Activated naive CD4-positive, alpha-beta T cell treated with anti-CD3 and anti-CD28 coated beads, Interleukin-2, amount 50 U/mL, for 72 hours (primary cell): Measurements from ENCODE around the gene EVA1C. TPM values are rescaled to one million over a fixed set of nuclear protein-coding genes. Genes with fewer than 3 reads are reported as not detected.

Experiments used
- total RNA-seq, 2 donors: library from RNA; stranded (reverse); gene quantifications; one replicate each; pipeline ENCODE4 v1.2.3, GENCODE V29; 2022

The EVA1C gene
- total RNA-seq, 2 donors from 2014 or later: 7.8 to 15.2 TPM

Other genes with a start within 250 kb of the EVA1C start
- gene MIS18A, start 133.7 kb upstream of the EVA1C start, total RNA-seq: 10 to 100 TPM; 26.6 to 29.7 TPM
- not detected for gene MRAP, start 113.9 kb upstream of the EVA1C start, total RNA-seq
- gene URB1, start 19.7 kb upstream of the EVA1C start, total RNA-seq: 10 to 100 TPM; 20.5 to 25.3 TPM
- 1 to 10 TPM in 1 of 2 donors, under 1 TPM in 1; 0.91 to 1.5 TPM for gene TCP10L, start 172.8 kb downstream of the EVA1C start, total RNA-seq
- 10 to 100 TPM; 29.8 to 38.1 TPM for gene CFAP298, start 199.7 kb downstream of the EVA1C start, total RNA-seq